HG03565 (cell line): Measurements from ENCODE around the gene FCHSD2.
A peak's percentile ranks its signal among the peaks of the same experiment; 100 is the strongest.
"Not testable (repeated sequence)": the region's sequence is repeated elsewhere in the genome, so short reads cannot be mapped to it uniquely, and the experiment has no call there.

Source experiments
- ATAC-seq: cut with Tn5 transposase; IDR thresholded peaks from one replicate; pipeline ENCODE4 v1.9.1; 2021; ENCODE audit warnings: mild to moderate bottlenecking, moderate library complexity; ENCODE audit not compliant: unreplicated experiment

FCHSD2 gene

DNA sequence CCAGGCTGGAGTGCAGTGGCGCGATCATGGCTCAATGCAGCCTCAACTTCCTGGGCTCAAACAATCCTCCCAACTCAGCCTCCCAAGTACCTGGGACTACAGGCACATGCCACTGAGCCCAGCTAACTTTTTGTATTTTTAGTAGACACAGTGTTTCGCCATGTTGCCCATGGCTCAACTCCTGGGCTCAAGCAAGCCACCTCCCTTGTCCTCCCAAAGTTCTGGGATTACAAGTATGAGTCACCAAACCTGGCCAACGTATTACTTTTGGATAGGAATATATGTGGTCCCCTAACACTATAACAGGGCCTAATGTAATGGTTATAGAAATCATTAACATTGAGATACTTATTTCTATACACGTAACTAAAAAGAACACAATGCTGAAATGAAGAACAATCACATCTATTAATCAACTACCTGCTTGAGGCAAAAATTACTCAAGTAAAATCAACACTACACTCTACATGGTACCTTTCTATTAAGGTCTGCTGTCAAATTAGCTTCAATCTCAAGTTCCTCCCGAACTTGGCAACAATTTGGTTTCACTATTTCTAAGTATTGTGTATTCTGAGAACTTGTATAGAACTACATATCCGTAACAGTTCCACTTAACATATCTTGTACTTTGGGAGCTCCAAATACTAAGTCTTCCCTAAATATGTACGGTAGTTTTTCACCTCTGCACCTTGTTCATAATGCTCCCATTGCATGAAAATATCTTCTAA lies 124.9 kb downstream of the FCHSD2 start:
- no peak for ATAC-seq

DNA sequence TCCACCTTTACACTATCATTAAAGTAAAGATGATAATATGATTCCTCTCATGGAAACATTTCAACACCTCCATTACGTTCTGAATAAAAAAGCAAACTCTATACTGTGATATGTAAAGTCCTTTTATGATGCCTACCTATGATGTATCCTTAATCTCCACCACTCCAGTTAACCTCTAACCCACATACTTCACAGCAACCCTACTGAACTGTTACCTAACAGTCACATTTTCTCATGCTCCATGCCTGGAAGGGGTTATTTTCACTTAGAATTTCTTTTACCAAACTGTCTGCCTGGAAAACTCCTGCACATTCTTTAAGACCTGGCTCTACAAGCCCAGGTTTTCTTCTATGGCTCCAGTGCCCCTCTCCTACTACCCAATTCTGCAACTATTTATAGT lies 129.1 kb downstream of the FCHSD2 start:
- ATAC-seq, result no peak

DNA sequence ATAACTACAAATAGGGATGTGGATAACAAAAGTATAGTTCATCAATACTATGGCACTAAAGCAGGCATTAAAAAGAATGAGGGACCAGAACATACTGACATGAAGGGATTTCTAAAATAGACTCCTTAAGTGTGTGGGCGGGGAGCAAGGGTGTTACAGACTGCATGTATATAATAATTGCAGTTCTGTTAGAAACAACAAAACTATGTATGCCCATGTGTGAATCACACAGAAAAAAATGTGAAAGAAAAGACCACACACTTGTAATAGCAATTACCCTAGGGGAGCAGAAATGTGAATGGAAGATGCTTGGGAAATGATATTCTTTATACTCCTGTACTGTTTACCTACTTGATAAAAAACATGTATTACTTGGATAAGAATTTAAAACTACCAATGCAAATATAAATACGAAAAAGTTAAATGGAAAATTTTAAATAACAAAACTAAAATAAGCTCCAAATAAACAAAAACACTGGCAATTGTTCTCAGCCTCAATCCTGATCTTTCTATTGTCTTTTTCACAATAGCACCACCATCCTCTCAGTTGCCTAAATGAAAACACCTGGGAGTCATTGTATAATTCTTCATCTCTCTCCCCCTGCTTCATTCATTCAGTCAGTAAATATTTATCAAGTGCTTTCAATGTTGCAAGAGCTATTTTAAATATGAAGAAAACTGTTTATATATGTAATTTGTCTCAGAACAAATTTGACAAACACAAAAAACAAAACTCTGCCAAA lies 129.8 kb downstream of the FCHSD2 start:
- ATAC-seq, result no peak

DNA sequence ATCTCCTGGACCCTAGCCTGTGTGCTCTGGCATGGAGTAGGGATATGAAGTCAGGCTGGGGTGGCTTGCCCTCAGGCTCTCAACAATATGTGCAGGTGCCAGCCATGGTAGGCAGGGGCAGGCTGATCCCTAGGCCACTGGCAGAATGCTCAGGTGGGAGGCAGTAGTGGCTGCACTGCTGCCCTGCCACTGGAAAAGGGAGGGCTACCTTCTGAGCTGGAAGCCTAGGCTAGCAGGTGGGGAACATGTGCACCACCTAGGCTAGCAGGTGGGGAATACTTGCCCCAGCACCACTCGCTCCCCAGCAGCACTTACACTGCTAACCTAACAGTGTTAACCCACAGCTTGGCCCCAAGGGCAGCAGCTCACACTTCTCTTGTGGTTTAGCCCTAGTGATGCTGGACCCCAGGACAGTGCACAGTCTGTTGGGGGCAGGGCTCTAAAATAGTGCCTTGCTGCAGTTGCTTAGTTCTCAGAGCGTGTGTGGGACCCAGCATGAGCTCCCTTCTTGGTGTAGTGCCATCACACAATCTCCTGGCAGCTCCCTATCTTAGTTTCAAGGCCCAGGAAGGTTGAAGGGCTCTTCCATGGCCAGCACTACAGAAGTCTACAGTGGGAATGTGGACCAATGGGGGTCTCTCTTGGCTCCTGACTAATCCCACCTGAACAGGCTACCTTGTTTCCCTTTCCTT lies 130.8 kb downstream of the FCHSD2 start:
- ATAC-seq, result no peak

DNA sequence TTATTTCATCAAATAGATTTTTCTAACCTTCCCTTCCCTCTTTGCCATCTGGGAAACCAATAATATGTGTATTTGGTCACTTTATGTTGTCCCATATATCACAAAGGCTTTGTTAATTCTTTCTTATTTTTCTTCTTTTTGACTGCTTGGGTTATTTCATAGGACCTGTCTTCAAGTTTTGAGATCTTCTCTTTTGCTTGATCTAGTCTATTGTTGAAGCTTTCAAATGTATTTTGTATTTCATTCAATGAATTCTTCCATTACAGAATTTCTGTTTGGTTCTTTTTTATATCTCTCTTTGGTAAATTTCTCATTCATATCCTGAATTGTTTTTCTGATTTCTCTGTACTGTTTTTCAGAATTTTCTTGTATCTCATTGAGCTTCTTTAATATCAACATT lies 132.1 kb downstream of the FCHSD2 start:
- no peak for ATAC-seq

DNA sequence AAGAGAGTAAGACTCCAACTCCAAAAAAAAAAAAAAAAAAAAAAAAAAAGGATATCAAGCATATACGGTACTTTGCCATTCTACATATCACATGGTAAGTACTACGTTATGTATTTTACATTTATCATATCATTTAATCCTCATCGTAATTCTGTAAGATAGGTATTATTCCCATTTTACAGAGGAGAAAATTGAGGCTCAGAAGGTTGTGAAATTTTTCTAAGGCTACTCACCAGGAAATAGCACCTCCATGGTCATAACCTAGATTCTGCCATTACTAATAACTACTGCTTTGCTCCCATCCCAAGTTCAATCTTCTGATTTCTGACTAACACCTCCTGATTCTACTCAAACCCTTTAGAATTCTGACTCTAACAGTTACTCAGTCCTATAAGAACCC lies 138.0 kb downstream of the FCHSD2 start:
- ATAC-seq, result no peak

DNA sequence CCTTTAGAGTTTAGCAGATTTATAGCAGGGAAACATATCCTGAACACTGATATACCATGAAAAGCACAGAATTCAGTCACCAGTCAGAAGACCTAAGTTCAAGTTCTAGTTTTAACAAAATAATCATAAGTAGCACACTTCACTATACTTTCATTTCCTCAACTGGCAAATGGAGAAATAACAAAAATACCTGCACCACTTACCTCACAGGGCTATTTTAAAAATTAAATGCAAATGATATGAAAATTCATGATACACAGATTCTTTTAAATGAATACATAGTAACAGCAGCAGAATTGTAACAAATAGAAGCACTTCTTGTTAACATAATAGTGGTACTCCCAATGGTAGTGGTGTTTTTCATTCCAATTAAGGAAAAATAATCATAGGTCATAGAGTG lies 139.0 kb downstream of the FCHSD2 start:
- peak; percentile 63 for ATAC-seq

DNA sequence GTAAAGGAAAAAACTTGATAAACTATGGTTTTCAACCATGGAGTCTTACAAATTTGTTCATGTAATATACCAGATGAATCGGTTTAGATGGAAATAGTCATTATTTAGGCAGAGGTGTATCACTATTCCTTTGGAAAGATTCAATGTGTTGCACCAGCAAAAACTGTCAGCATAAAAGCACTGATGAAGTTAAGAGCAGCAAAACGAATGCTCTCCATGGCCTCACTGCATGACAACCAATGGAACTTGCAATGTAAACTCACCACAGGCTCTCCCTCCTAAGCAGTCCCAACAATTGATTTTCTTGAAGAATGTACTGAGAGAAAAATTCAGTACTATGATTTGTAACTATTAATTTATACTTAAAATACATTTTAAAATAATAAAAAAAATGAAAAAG lies 139.9 kb downstream of the FCHSD2 start:
- no peak for ATAC-seq

DNA sequence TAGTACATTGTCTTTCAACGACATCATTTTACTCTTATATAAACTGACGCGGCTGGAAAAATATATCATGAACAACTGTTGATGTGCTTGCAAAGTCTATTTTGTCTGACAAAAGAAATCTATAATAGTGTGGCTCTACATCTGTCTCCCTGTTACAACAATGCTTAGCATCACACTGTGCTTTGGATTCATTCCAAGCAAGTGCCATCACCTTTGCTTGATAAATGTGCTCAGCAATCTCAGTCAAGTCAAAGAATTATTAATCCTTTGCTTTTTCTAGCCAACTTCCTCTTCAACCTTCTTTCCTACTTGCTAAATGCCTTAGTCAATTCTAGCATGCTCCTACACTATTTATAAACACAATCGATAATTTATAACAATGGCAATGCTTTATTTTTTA lies 140.5 kb downstream of the FCHSD2 start:
- no peak for ATAC-seq

DNA sequence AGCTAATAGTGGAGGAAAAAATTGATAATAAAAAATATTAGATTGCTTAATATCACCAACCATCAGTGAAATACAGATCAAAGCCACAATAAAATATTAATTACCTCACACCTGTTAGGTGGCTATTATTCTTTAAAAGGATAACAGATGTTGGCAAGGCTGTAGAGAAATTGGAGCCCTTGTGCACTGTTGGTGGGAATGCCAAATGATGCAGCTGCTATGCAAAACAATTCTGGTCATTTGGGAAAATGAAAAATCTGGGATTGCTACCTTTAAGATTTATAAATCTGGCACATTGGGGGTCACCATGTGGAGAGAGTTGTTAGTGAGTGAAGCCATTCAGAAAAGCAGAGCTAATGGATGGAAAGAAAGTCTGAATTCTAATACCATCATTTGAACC lies 143.4 kb downstream of the FCHSD2 start:
- ATAC-seq, result no peak

DNA sequence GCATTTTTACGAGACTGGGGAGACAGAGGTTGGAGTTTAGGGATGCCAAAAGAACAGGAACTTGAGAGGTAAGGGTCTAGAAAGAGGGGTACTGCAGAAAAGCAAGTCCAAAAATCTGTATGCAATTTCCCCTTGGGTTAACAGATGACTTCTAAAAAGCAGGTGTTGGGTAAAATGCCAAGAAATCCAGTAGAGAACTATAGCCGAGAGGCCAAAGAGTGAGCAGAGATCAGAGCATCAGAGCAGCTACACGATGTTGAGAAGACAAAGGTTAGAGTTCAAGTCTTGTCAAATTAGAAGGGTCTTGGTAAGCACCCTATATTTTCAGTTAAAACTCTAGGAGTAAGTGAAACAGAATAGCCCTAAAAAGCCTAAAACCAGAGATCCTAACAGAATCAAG lies 145.2 kb downstream of the FCHSD2 start:
- no peak for ATAC-seq

DNA sequence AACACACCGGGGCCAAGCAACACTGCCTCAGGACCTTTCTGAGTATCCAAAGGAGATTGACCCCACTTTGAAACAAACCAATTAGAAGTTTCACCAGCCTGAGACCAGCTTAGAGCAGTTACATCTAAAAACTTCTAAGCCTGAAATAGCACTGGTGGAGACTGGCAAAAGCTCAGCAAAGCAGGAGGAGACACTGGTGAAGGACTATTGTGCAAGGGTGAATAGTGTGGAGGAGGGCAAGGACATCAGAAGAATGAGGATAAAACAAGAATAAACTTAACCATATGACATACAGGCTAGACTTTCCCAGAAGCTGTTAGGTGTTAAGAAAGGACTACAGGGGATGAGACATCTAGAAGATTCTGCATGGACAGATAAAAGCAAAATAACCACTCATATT lies 152.4 kb downstream of the FCHSD2 start:
- no peak for ATAC-seq

DNA sequence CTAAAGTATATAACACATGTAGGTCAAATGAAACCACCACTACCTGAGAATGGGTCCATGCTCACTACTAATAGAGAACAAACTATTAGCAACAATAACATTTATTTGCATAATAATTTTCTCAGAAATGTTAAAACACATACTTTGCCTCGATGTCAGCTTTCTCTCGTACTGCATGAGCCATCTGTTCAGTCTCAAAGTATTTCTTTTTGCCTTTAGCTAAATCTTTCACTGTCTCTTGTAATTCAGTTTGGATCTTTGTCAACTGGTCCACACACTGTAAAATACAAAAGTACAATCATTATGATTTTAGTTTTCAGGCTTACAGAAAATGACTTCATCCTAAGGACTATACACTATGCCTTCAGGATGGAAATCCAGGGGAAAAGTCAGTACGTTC lies 153.3 kb downstream of the FCHSD2 start:
- no peak for ATAC-seq

DNA sequence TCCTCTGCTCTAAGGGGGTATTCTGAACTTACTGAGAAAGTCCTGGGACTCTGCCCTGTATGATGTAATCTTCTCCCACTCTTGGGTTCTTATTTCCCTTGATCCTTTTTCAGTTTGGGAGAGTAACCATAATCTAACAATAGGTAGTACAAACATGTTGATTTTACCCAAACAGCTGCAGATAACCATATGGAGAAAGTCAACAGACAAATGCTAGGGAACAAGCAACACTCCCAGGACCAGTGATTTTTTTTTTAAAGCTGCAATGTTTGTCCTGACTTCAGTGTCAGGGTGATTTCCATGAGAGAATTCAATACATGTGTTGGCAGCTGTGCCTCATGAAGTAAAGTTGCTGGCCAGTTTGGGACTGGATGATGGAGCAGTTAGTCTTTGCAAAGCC lies 156.5 kb downstream of the FCHSD2 start:
- no peak for ATAC-seq

DNA sequence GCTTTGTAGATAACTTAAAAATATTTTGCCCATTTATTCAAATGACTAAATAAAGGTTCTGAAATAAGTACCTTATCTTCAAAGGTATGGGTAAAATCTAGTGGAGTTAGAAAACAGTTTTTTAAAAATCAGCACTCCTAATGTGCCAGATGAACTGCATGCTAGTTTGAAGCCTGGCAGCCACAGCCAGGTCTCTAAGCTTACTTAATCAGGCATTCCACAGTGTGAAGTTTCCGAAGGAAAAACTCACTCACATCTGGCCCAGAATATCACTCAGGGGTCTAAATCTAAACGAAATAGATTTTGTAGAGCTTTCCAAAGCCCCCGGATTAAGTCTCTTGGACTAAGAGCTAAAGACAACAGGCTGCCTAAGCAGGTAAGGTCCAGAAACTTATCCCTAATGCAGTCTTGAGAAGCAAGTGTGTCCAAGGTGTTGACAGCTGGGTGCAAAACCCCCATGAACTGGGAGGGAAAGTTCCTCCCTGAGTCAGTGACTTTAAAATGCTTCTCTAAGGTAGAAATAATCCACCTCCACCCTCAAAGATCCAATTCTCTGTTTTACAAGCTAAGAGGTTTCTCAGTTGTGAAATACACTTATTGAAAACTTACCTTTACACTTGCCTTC lies 157.6 kb downstream of the FCHSD2 start:
- ATAC-seq, result no peak

DNA sequence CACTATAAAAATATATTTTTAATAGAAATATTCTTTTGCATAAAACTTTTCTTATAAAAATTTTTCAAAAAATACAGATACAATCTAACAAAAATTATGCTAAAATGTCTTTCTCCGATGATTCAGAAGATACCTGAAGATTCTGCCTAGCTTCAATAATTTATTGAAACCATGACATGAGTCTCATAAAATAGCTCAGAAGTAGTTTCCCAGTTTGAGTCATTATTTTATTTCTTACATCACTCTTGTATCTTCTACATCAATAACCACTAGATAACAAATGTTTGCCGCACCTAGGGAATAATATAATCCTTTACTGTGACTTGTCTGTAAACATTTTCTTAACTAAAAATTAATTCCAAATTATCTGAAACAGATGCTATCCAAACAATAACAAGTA lies 158.6 kb downstream of the FCHSD2 start:
- no peak for ATAC-seq

DNA sequence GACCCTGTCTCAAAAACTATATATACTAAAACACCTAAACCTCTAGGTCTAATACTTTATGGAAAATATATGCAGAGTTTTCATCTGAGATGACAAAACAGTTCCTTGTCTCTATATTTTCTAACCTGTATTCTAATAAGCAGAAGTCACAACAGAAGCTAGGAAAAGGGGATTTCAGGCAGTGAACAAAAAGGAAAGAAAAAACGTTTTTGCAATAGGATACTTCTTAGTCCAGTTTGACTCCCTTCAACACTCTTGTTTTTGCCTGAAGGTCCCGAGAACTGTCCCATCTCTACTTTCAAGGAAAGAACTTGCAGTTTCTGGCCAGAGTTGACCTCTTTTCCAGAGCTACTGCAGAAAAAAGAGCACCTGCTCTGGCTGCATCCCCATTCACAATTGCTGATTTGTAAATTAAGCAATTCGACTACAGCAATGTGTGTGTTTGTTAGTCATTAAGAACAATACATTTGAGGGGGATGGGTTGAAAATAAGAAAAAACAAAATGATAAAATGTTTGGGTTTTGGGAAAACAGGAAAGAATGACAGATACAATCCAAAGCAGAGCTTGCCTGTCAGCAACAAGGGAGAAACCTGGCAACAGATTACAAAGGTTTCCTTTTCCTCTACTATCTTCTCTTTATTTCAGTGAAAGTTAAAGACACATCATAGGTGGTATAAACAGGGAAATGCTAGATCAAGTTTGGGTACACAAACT lies 160.0 kb downstream of the FCHSD2 start:
- no peak for ATAC-seq

DNA sequence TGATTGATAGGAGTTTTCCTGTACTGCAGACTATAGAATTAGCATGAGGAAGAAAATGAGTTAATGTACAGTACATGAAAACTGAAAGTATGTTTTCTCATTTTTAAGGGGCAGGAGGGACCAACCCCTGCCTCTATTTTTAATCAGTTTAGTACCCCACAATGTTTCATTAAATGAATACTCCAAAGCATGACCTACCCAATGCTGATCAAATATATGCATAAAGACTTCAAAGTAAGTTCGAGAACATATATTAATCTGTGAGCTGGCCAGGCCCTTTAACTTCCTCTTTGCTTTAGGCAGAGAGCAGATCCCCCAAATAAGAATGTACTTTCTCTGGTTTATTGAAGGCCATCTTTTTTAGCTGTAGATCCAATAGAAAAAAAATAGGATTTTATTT lies 161.0 kb downstream of the FCHSD2 start:
- ATAC-seq, result no peak

DNA sequence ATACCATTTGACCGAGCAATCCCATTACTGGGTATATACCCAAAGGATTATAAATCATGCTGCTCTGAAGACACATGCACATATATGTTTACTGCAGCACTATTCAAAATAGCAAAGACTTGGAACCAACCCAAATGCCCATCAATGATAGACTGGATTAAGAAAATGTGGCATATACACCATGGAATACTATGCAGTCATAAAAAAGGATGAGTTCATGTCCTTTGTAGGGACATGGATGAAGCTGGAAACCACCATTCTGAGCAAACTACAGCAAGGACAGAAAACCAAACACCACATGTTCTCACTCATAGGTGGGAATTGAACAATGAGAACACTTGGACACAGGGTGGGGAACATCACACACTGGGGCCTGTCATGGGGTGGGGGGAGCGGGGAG lies 164.3 kb downstream of the FCHSD2 start:
- ATAC-seq, result not testable (repeated sequence)

DNA sequence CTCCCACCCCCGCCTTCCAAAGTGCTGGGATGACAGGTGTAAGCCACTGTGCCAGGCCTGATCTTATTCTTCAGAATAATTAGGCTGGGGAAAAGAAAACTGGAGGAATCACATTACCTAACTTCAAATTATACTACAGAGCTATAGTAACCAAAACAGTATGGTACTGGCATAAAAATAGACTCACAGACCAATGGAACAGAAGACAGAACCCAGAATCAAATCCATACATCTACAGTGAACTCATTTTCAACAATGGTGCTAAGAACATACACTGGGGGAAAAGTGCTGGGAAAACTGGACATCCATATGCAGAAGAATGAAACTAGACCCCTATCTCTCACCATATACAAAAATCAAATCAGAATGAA lies 165.6 kb downstream of the FCHSD2 start:
- ATAC-seq, result not testable (repeated sequence)
